OCI-LY1 (cell line): Measurements from ENCODE around the gene RAPGEFL1.

Experiments used
- H2AFZ ChIP-seq: fragments of 200-600 bp; sonication (generic), shearing (Covaris generic); 2 replicates; pipeline ENCODE4 v1.6.0; 2014; ENCODE audit warnings: antibody characterized with exemption, mild to moderate bottlenecking, low read length
- H3F3A ChIP-seq: fragments of 200-600 bp; sonication (generic), shearing (Covaris generic); 2 replicates; pipeline ENCODE4 v1.6.0; 2014; ENCODE audit warnings: mild to moderate bottlenecking, antibody characterized with exemption, low read length, moderate library complexity; ENCODE audit not compliant: insufficient read depth
- H3K27ac ChIP-seq: fragments of 200-600 bp; sonication (generic); 2 replicates; pipeline ENCODE4 v1.5.1; 2014; ENCODE audit warnings: low read length, mixed run types, mild to moderate bottlenecking, low read depth; ENCODE audit not compliant: poor library complexity, severe bottlenecking
- H3K27me3 ChIP-seq: fragments of 200-600 bp; sonication (generic); 2 replicates; pipeline ENCODE4 v1.6.0; 2014; ENCODE audit warnings: antibody characterized with exemption, mild to moderate bottlenecking, low read length, moderate library complexity; ENCODE audit not compliant: insufficient read depth
- H3K36me3 ChIP-seq: fragments of 200-600 bp; sonication (generic); 2 replicates; pipeline ENCODE4 v1.6.1; 2014; ENCODE audit warnings: mild to moderate bottlenecking, antibody characterized with exemption, low read length, moderate library complexity, mixed read lengths; ENCODE audit not compliant: insufficient read depth
- H3K4me1 ChIP-seq: fragments of 200-600 bp; sonication (generic); 2 replicates; pipeline ENCODE4 v1.5.1; 2014; ENCODE audit warnings: mild to moderate bottlenecking, low read length, moderate library complexity; ENCODE audit not compliant: insufficient read depth, severe bottlenecking
- H3K4me2 ChIP-seq: fragments of 200-600 bp; sonication (generic), shearing (Covaris generic); 2 replicates; pipeline ENCODE4 v1.6.1; 2014; ENCODE audit warnings: low read length
- H3K4me3 ChIP-seq: fragments of 200-600 bp; sonication (generic); 2 replicates; pipeline ENCODE4 v1.5.1; 2014; ENCODE audit warnings: low read length, low read depth, mild to moderate bottlenecking, mixed read lengths; ENCODE audit not compliant: poor library complexity, severe bottlenecking
- H3K79me2 ChIP-seq: fragments of 200-600 bp; shearing (Covaris generic); 2 replicates; pipeline ENCODE4 v1.6.1; 2016; ENCODE audit warnings: mixed run types, low read length, mixed read lengths; ENCODE audit not compliant: insufficient read depth
- H3K9ac ChIP-seq: fragments of 200-600 bp; sonication (generic), shearing (Covaris generic); 2 replicates; pipeline ENCODE4 v1.6.1; 2014; ENCODE audit warnings: mild to moderate bottlenecking, low read length, mixed read lengths
- H3K9me2 ChIP-seq: fragments of 200-600 bp; sonication (generic), shearing (Covaris generic); 2 replicates; pipeline ENCODE4 v1.6.1; 2014; ENCODE audit warnings: low read depth, mild to moderate bottlenecking, low read length, mixed read lengths
- H3K9me3 ChIP-seq: fragments of 200-600 bp; shearing (Covaris generic); 2 replicates; pipeline ENCODE4 v1.6.1; 2014; ENCODE audit warnings: low read length, mixed read lengths
- H4K20me1 ChIP-seq: fragments of 200-600 bp; sonication (generic), shearing (Covaris generic); 2 replicates; pipeline ENCODE4 v1.6.0; 2016; ENCODE audit warnings: mild to moderate bottlenecking, low read length; ENCODE audit not compliant: insufficient read depth
- EZH2 ChIP-seq: fragments of 200-600 bp; sonication (generic), shearing (Covaris generic); IDR thresholded peaks from 2 replicates; pipeline ENCODE4 v1.8.0; 2017; ENCODE audit warnings: borderline replicate concordance, mixed run types, mild to moderate bottlenecking, antibody characterized with exemption, low read length, moderate library complexity, mixed read lengths
- TF ChIP-seq, protein P1 (sequence below): fragments of 200-600 bp; sonication (generic), shearing (Covaris generic); IDR thresholded peaks from 2 replicates; pipeline ENCODE4 v1.5.1; 2017; ENCODE audit warnings: mild to moderate bottlenecking, antibody characterized with exemption, low read length, moderate library complexity, mixed read lengths

The RAPGEFL1 gene

DNA sequence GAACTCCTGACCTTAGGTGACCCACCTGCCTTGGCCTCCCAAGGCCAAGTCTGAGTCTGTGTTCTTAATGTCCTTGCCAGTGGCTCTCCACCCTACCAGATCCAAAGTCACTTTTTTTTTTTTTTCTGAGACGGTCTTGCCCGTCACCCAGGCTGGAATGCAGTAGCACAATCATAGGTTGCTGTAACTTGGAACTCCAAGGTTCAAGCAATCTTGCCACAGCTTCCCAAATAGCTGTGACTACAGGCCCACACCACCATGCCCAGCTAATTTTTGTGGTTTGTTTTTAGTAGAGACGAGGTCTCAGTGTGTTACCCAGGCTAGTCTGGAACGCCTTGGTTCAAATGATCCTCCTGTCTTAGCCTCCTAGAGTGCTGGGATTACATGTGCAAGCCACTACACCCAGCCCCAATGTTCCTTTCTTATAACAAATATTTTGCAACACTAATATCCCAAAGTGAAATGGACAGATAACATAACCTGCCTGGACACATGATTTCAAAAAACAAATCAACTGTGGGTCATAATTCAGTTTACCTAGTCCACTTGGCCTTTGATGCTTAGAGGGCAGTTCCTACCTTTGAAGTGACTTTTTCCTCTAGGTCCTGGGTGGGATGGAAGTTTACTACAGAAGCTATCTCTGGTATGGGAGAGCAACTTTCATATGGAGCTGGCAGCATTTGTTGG, 4.0 kb upstream of the RAPGEFL1 start:
- TF ChIP-seq, protein P1, sequence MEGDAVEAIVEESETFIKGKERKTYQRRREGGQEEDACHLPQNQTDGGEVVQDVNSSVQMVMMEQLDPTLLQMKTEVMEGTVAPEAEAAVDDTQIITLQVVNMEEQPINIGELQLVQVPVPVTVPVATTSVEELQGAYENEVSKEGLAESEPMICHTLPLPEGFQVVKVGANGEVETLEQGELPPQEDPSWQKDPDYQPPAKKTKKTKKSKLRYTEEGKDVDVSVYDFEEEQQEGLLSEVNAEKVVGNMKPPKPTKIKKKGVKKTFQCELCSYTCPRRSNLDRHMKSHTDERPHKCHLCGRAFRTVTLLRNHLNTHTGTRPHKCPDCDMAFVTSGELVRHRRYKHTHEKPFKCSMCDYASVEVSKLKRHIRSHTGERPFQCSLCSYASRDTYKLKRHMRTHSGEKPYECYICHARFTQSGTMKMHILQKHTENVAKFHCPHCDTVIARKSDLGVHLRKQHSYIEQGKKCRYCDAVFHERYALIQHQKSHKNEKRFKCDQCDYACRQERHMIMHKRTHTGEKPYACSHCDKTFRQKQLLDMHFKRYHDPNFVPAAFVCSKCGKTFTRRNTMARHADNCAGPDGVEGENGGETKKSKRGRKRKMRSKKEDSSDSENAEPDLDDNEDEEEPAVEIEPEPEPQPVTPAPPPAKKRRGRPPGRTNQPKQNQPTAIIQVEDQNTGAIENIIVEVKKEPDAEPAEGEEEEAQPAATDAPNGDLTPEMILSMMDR: no peak
- TF ChIP-seq EZH2: no peak
- H3K4me3 ChIP-seq: no peak overlapping the region
- no peak overlapping the region for H2AFZ ChIP-seq
- no peaks in the 10 kb centered on the region for H3K9me2 ChIP-seq
- no peaks in the 10 kb centered on the region for H3K79me2 ChIP-seq
- H3K36me3 ChIP-seq: peaks cover 57% of the 10 kb centered on the region
- no peaks in the 10 kb centered on the region for H3K9me3 ChIP-seq
- H3K4me1 ChIP-seq: peaks cover 14% of the 10 kb centered on the region
- H3K27me3 ChIP-seq: no peaks in the 10 kb centered on the region; the same call in 1 of the 2 replicates
- H3K4me2 ChIP-seq: no peak overlapping the region
- no peaks in the 10 kb centered on the region for H4K20me1 ChIP-seq
- H3F3A ChIP-seq: no peaks in the 10 kb centered on the region
- no peak overlapping the region for H3K27ac ChIP-seq
- no peak overlapping the region for H3K9ac ChIP-seq

DNA sequence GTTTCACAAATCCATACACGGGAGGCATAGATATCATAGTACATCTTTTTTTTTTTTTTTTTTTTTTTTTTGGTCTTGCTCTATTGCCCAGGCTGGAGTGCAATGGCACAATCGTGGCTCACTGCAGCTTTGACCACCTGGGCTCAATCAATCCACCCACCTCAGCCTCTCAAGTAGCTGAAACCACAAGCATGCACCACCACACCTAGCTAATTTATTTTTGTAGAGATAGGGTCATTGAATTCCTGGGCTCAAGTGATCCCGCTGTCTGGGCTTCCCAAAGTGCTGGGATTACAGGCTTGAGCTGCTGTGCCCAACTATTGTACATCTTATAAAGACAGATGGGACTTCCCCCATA, 3.5 kb upstream of the RAPGEFL1 start:
- H3K4me3 ChIP-seq: no peak overlapping the region
- H3K4me1 ChIP-seq: peaks cover 15% of the 10 kb centered on the region
- no peak overlapping the region for H3K4me2 ChIP-seq
- no peak overlapping the region for H2AFZ ChIP-seq
- no peaks in the 10 kb centered on the region for H3F3A ChIP-seq
- H3K9me2 ChIP-seq: no peaks in the 10 kb centered on the region
- H3K27ac ChIP-seq: no peak overlapping the region
- H3K79me2 ChIP-seq: no peaks in the 10 kb centered on the region
- peaks cover 53% of the 10 kb centered on the region for H3K36me3 ChIP-seq
- H3K9ac ChIP-seq: no peak overlapping the region
- H4K20me1 ChIP-seq: no peaks in the 10 kb centered on the region
- H3K9me3 ChIP-seq: no peaks in the 10 kb centered on the region
- no peak for TF ChIP-seq EZH2
- TF ChIP-seq, protein P1: no peak
- H3K27me3 ChIP-seq: no peaks in the 10 kb centered on the region; the same call in 1 of the 2 replicates

DNA sequence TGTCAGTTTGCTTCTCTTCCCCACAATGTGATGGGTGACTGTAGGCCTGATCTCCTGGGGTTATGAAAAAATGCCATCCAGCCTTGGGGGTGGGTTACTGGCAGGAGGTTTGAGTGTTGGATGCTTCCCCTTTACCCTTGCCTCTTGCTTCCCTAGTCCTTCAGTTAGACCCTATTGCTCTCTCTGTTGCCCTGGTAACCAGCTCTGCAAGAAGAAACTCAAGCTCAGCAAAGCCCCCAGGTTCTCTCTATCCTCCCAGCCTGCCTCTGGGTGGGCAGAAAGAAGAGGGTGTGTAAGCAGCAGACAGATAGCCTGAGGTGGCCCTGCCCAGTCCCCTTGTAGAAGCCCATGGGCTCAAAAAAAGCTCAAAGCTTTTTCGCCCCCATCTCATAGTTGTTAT, 2.8 kb upstream of the RAPGEFL1 start:
- Histone ChIP-seq H3K36me3 (peaks cover 46% of the 10 kb centered on the region), H3K4me1 (peaks cover 15% of the 10 kb centered on the region), H4K20me1 (no peaks in the 10 kb centered on the region)

More for the DNA sequence above, 2.8 kb upstream of the RAPGEFL1 start:
- Histone ChIP-seq H3K79me2 (no peaks in the 10 kb centered on the region), H3K4me3 (no peak overlapping the region), H2AFZ (no peak overlapping the region), H3K4me2 (no peak overlapping the region), H3K9ac (no peak overlapping the region), H3K9me2 (no peaks in the 10 kb centered on the region), H3K27me3 (no peaks in the 10 kb centered on the region; the same call in 1 of the 2 replicates), H3K9me3 (no peaks in the 10 kb centered on the region), H3F3A (no peaks in the 10 kb centered on the region), H3K27ac (no peak overlapping the region)
- TF ChIP-seq EZH2: no peak
- TF ChIP-seq, protein P1: no peak
